Upper lobe of left lung (tissue), 6 donors: ENCODE data around the gene TRA2B. TPM values are rescaled to one million over a fixed set of nuclear protein-coding genes. Genes with fewer than 3 reads are reported as not detected.

Experiments used
- ATAC-seq, 2 donors: fragments of 200-7000 bp; cut with Tn5 transposase; one replicate each; pipeline ENCODE4 v1.9.1; 2022; ENCODE audit warnings: mild to moderate bottlenecking in 2 of 2, moderate library complexity in 2 of 2; ENCODE audit not compliant: low FRiP score in 2 of 2
- DNase-seq, 2 donors: peaks; one replicate each; pipeline ENCODE4 v3.0.0-alpha.2; 2019 to 2020
- H3K27ac ChIP-seq, 4 donors: fragments of 200-600 bp; sonication (generic); one replicate each; pipeline ENCODE4 v1.5.1; 2016 to 2019
- H3K27me3 ChIP-seq, 4 donors: fragments of 200-600 bp; sonication (generic); one replicate each; pipeline ENCODE4 v1.5.1; 2017 to 2019
- H3K36me3 ChIP-seq, 4 donors: fragments of 200-600 bp; sonication (generic); one replicate each; pipeline ENCODE4 v1.5.1; 2016 to 2019
- H3K4me1 ChIP-seq, 4 donors: fragments of 200-600 bp; sonication (generic); one replicate each; pipeline ENCODE4 v1.5.1; 2018 to 2019
- H3K4me3 ChIP-seq, 4 donors: fragments of 200-600 bp; sonication (generic); one replicate each; pipeline ENCODE4 v1.5.1; 2017 to 2019; ENCODE audit warnings: mild to moderate bottlenecking in 2 of 4, moderate library complexity in 1 of 4
- H3K9me3 ChIP-seq, 4 donors: fragments of 200-600 bp; sonication (generic); one replicate each; pipeline ENCODE4 v1.5.1; 2018 to 2019
- EP300 ChIP-seq, 4 donors: sonication (generic); formaldehyde crosslinking; IDR thresholded peaks; one replicate each; pipeline ENCODE4 v1.5.1; 2017; ENCODE audit warnings: antibody characterized with exemption in 4 of 4, control low read depth in 2 of 4
- POLR2A ChIP-seq, 4 donors: fragments of 450-650 bp; IDR thresholded peaks; one replicate each; pipeline ENCODE4 v1.5.1; 2016 to 2017; ENCODE audit warnings: antibody characterized with exemption in 4 of 4, mild to moderate bottlenecking in 2 of 4
- POLR2AphosphoS5 ChIP-seq, 2 donors: sonication (generic); formaldehyde crosslinking; IDR thresholded peaks; one replicate each; pipeline ENCODE4 v1.5.1; 2017; ENCODE audit warnings: antibody characterized with exemption in 2 of 2
- WGBS, 2 donors: methylation state at CpG; one replicate each; pipeline ENCODE4 v1.1.5; 2017 to 2018; 5-methylcytosine and 5-hydroxymethylcytosine counted together
- total RNA-seq, 6 donors: library from RNA; depleted of rRNA in 4 of 6; stranded (reverse); fragments of >200 nt in 4 of 6; gene quantifications; one replicate each; pipeline versions ENCODE4 v1.1.0 to v1.2.1, GENCODE V29; 2016 to 2021
- TF ChIP-seq, protein P1 (sequence below), 6 experiments: fragments of 450-650 bp in 4 of 6; fragments of 200-600 bp in 2 of 6; sonication (generic) in 2 of 6; IDR thresholded peaks; one replicate each; pipeline ENCODE4 v1.5.1; 2016 to 2019; ENCODE audit warnings: antibody characterized with exemption in 6 of 6
- donor health status: DM: no; HTN: no; CAD: no; lungs with moderate emphysema.
- donor health status: DM: no; HTN: yes; CAD: no; lungs with severe emphysema.

TRA2B gene
- total RNA-seq, 6 donors from 2014 or later: 90.9 to 336 (median 124) TPM

DNA sequence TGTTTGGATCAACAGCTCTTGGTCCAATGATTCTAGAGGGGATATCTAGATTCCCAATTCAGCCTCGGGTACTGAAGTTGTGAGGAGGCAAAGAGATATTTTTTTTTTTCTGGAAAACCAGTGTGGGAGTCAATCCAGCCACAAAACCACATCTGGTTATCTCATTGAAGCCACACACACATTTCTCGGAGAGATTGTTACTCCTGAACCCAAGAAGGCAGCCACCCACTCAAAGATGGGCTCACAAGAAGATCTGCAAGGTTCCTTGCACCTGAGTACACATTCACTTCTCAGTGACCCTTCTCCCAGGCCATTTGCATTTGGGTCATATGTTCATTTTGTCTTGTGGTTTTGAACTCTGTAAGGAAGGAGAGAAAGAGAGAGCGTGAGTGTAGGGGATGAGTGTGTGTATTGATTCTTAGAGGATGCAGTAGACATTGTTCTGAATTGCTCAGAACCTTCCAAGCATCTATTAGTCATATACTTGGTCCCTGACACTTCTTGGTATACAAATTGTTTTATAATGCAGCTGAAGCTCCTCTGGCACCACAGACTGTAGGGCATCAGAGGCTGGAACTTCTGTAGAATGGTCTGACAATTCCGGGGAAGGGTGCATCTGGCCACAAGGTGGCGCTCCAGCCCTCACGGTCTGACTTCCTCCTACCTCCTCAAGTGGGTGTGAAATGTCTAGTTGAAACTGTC is 39.3 kb upstream of the TRA2B start:
- DNase-seq: peak; percentile 17 to 82
- no peaks in the 10 kb centered on the region for H3K27me3 ChIP-seq
- ATAC-seq: peak; percentile 83 to 93
- no peak overlapping the region for H3K4me3 ChIP-seq
- TF ChIP-seq POLR2A (IDR thresholded peaks at IDR 0.05): no peak
- TF ChIP-seq, protein P1, sequence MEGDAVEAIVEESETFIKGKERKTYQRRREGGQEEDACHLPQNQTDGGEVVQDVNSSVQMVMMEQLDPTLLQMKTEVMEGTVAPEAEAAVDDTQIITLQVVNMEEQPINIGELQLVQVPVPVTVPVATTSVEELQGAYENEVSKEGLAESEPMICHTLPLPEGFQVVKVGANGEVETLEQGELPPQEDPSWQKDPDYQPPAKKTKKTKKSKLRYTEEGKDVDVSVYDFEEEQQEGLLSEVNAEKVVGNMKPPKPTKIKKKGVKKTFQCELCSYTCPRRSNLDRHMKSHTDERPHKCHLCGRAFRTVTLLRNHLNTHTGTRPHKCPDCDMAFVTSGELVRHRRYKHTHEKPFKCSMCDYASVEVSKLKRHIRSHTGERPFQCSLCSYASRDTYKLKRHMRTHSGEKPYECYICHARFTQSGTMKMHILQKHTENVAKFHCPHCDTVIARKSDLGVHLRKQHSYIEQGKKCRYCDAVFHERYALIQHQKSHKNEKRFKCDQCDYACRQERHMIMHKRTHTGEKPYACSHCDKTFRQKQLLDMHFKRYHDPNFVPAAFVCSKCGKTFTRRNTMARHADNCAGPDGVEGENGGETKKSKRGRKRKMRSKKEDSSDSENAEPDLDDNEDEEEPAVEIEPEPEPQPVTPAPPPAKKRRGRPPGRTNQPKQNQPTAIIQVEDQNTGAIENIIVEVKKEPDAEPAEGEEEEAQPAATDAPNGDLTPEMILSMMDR (IDR thresholded peaks at IDR 0.05): peak; percentile 66 to 75 (median 72)
- TF ChIP-seq POLR2AphosphoS5 (IDR thresholded peaks at IDR 0.05): no peak
- no peaks in the 10 kb centered on the region for H3K4me1 ChIP-seq
- WGBS, 2 donors: 38 to 40% methylated on average over 6 of the region's 6 CpGs
- H3K9me3 ChIP-seq: no peaks in the 10 kb centered on the region
- no peaks in the 10 kb centered on the region for H3K36me3 ChIP-seq
- H3K27ac ChIP-seq: no peak overlapping the region

DNA sequence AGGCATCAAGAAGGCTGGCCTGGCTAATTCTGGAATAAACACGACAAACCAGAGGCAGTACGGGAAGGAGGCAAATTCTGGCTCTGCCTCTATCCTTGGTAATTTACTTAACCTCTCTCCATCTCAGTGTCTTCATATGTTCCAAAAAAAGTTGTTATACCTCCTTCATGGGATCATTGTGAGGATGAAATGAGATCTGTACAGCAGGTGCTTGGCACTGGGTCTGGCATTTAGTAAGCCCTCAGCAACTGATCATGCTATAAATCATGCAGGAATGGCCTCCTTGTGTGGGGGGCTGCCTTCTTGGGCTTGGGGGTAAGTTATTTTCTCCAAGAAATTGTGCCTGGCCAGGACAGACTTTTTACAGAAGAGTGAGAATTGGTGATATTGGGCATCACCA is 38.3 kb upstream of the TRA2B start:
- no peaks in the 10 kb centered on the region for H3K9me3 ChIP-seq
- no peak overlapping the region for H3K27ac ChIP-seq
- no peaks in the 10 kb centered on the region for H3K36me3 ChIP-seq
- 94 to 98% methylated on average over 2 of the region's 2 CpGs for WGBS, 2 donors
- DNase-seq (no peak), ATAC-seq (no peak)
- TF ChIP-seq EP300 (IDR thresholded peaks at IDR 0.05) (no peak), POLR2AphosphoS5 (IDR thresholded peaks at IDR 0.05) (no peak), POLR2A (IDR thresholded peaks at IDR 0.05) (no peak)
- TF ChIP-seq, protein P1 (IDR thresholded peaks at IDR 0.05): no peak
- H3K4me1 ChIP-seq: no peaks in the 10 kb centered on the region
- no peaks in the 10 kb centered on the region for H3K27me3 ChIP-seq
- H3K4me3 ChIP-seq: no peak overlapping the region

GRCh38 chr3:185971579-185971978 is 33.8 kb upstream of the TRA2B start:
- DNase-seq (peak in 1 of 2 donors; percentile 55), ATAC-seq (no peak)
- Histone ChIP-seq H3K4me1 (no peaks in the 10 kb centered on the region), H3K9me3 (no peaks in the 10 kb centered on the region), H3K36me3 (no peaks in the 10 kb centered on the region), H3K4me3 (no peak overlapping the region), H3K27ac (no peak overlapping the region), H3K27me3 (no peaks in the 10 kb centered on the region)
- TF ChIP-seq, protein P1 (IDR thresholded peaks at IDR 0.05): no peak
- TF ChIP-seq POLR2AphosphoS5 (IDR thresholded peaks at IDR 0.05) (no peak), POLR2A (IDR thresholded peaks at IDR 0.05) (no peak), EP300 (IDR thresholded peaks at IDR 0.05) (no peak)
- 93 to 95% methylated on average over 18 of the region's 18 CpGs for WGBS, 2 donors

GRCh38 chr3:185968168-185968567 is 30.4 kb upstream of the TRA2B start:
- no peak for TF ChIP-seq POLR2A (IDR thresholded peaks at IDR 0.05)
- TF ChIP-seq, protein P1 (IDR thresholded peaks at IDR 0.05): no peak
- DNase-seq: no peak
- no peaks in the 10 kb centered on the region for H3K36me3 ChIP-seq
- no peak for ATAC-seq
- no peaks in the 10 kb centered on the region for H3K9me3 ChIP-seq
- H3K4me3 ChIP-seq: no peak overlapping the region
- H3K27ac ChIP-seq: no peak overlapping the region
- no peaks in the 10 kb centered on the region for H3K4me1 ChIP-seq
- no peaks in the 10 kb centered on the region for H3K27me3 ChIP-seq
- 79 to 87% methylated on average over 2 of the region's 2 CpGs for WGBS, 2 donors

GRCh38 chr3:185966655-185967054 is 28.8 kb upstream of the TRA2B start:
- no peaks in the 10 kb centered on the region for H3K27me3 ChIP-seq
- H3K4me3 ChIP-seq: no peak overlapping the region
- no peaks in the 10 kb centered on the region for H3K4me1 ChIP-seq
- 54 to 81% methylated on average over 2 of the region's 2 CpGs for WGBS, 2 donors
- TF ChIP-seq EP300 (IDR thresholded peaks at IDR 0.05): no peak
- no peak for TF ChIP-seq POLR2AphosphoS5 (IDR thresholded peaks at IDR 0.05)
- no peak for TF ChIP-seq POLR2A (IDR thresholded peaks at IDR 0.05)
- TF ChIP-seq, protein P1 (IDR thresholded peaks at IDR 0.05): no peak
- no peaks in the 10 kb centered on the region for H3K36me3 ChIP-seq
- H3K9me3 ChIP-seq: no peaks in the 10 kb centered on the region
- DNase-seq (no peak), ATAC-seq (no peak)
- no peak overlapping the region for H3K27ac ChIP-seq
